HL-60 (cell line): ENCODE data around the gene MAPT.

Experiments
- DNase-seq, 2 experiments: peaks; one replicate each; pipeline ENCODE4 v3.0.0-alpha.2; 2010 to 2020; ENCODE audit warnings: low read depth in 1 of 2, low spot score in 1 of 2
- H3K27ac ChIP-seq: fragments of 250-450 bp; sonication (Bioruptor Pico); replicated peaks from 2 replicates; pipeline ENCODE4 v1.5.1; 2020; ENCODE audit warnings: mild to moderate bottlenecking, moderate library complexity
- H3K27me3 ChIP-seq: fragments of 250-450 bp; sonication (Bioruptor Pico); 2 replicates; pipeline ENCODE4 v1.5.1; 2021; ENCODE audit warnings: mild to moderate bottlenecking, moderate library complexity; ENCODE audit not compliant: insufficient read depth, poor library complexity, severe bottlenecking
- H3K4me3 ChIP-seq: replicated peaks from 2 replicates; pipeline ENCODE4 v1.5.1; 2011; ENCODE audit warnings: mild to moderate bottlenecking, control low read depth, low read length; ENCODE audit not compliant: insufficient read depth
- GABPA ChIP-seq: IDR thresholded peaks from 2 replicates; pipeline ENCODE4 v1.6.1; 2012; ENCODE audit warnings: low read depth
- POLR2AphosphoS5 ChIP-seq: IDR thresholded peaks from 2 replicates; pipeline ENCODE4 v1.6.1; 2012; ENCODE audit warnings: low read depth
- SPI1 ChIP-seq: IDR thresholded peaks from 2 replicates; pipeline ENCODE4 v1.6.1; 2012; ENCODE audit warnings: low read depth, mild to moderate bottlenecking, borderline replicate concordance
- TF ChIP-seq, protein P1 (sequence below): IDR thresholded peaks from 2 replicates; pipeline ENCODE4 v1.6.1; 2012; ENCODE audit warnings: low read depth; ENCODE audit not compliant: insufficient replicate concordance
- TF ChIP-seq, protein P2 (sequence below): IDR thresholded peaks from one replicate; pipeline ENCODE4 v1.5.1; 2011; ENCODE audit warnings: low read length, control low read depth, inconsistent platforms; ENCODE audit not compliant: insufficient read depth

MAPT gene

DNA sequence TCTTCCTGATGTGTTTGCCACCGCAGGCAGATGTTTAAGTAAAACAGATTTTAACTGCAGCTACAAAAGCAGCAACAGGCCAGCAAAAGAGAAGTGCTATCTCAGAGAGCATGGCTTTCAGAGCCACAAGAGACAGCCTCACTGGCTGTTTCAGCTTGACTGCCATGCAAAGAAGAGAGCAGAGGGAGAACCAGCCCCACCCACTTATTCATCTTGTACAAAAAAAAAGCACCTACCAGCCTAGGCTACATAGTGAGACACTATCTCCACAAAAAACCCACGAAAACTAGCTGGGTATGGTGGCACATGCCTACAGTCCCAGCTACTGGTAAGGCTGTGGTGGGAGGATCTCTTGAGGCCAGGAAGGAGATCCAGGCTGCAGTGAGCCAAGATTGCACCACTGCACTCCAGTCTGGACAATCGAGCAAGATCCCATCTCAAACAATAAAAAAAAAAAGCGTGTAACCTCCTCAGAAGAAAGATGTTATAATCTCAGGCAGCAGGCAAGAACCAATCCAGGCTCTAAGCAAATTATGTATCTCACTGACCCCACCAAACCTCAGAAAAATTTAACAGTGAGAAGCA lies 134.7 kb downstream of the MAPT start:
- Histone ChIP-seq H3K27ac (peak overlapping the region; percentile 88; the same call in 1 of the 2 replicates), H3K27me3 (no peaks in the 10 kb centered on the region), H3K4me3 (no peak overlapping the region)
- TF ChIP-seq SPI1: peak; percentile 13; the same call in 1 of the 2 replicates
- no peak for TF ChIP-seq POLR2AphosphoS5
- DNase-seq: peak in 1 of 2 experiments; percentile 22

DNA sequence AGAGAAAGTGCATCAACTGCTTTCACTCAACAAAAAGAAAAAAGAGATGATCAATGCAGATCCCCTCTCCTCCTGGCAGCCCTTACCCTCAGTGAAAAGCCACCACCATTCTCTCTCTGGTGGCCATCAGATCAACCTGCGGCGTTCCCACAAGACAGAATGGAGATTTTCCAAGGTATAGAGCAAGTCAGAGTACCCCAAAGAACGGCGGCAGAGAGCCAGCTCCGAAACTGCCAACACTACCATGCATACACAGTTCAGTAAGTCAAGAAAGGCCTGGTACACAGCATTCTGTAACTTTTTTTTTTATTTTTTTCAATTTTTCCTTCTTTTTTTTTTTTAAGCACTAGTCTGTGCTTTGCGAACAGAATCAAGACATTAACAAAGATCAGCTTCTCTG lies 135.3 kb downstream of the MAPT start:
- no peak for DNase-seq
- no peak overlapping the region for H3K27ac ChIP-seq

DNA sequence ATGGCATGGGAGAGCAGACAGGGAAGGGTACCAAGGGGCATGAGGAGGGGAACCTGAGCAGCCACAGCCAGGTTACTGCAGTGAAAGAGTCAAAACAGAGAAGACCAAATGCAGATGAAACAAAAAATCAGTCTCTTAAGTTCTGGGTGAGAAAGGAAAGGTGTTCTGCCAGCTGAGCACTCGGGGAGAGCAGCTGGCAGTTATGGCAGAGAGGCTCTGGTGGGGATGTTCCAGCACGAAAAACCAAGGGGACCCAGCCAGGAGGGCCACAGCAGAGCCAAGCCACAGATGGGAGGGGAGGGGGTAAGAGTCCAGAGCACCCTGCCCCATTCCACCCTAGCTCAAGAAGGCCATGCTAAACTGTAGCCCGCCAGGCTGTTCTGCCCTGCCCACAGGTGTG lies 136.4 kb downstream of the MAPT start:
- TF ChIP-seq, protein P1, sequence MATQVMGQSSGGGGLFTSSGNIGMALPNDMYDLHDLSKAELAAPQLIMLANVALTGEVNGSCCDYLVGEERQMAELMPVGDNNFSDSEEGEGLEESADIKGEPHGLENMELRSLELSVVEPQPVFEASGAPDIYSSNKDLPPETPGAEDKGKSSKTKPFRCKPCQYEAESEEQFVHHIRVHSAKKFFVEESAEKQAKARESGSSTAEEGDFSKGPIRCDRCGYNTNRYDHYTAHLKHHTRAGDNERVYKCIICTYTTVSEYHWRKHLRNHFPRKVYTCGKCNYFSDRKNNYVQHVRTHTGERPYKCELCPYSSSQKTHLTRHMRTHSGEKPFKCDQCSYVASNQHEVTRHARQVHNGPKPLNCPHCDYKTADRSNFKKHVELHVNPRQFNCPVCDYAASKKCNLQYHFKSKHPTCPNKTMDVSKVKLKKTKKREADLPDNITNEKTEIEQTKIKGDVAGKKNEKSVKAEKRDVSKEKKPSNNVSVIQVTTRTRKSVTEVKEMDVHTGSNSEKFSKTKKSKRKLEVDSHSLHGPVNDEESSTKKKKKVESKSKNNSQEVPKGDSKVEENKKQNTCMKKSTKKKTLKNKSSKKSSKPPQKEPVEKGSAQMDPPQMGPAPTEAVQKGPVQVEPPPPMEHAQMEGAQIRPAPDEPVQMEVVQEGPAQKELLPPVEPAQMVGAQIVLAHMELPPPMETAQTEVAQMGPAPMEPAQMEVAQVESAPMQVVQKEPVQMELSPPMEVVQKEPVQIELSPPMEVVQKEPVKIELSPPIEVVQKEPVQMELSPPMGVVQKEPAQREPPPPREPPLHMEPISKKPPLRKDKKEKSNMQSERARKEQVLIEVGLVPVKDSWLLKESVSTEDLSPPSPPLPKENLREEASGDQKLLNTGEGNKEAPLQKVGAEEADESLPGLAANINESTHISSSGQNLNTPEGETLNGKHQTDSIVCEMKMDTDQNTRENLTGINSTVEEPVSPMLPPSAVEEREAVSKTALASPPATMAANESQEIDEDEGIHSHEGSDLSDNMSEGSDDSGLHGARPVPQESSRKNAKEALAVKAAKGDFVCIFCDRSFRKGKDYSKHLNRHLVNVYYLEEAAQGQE: no peak
- TF ChIP-seq GABPA: no peak
- no peak for TF ChIP-seq SPI1
- TF ChIP-seq, protein P2, sequence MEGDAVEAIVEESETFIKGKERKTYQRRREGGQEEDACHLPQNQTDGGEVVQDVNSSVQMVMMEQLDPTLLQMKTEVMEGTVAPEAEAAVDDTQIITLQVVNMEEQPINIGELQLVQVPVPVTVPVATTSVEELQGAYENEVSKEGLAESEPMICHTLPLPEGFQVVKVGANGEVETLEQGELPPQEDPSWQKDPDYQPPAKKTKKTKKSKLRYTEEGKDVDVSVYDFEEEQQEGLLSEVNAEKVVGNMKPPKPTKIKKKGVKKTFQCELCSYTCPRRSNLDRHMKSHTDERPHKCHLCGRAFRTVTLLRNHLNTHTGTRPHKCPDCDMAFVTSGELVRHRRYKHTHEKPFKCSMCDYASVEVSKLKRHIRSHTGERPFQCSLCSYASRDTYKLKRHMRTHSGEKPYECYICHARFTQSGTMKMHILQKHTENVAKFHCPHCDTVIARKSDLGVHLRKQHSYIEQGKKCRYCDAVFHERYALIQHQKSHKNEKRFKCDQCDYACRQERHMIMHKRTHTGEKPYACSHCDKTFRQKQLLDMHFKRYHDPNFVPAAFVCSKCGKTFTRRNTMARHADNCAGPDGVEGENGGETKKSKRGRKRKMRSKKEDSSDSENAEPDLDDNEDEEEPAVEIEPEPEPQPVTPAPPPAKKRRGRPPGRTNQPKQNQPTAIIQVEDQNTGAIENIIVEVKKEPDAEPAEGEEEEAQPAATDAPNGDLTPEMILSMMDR: no peak
- no peak for TF ChIP-seq POLR2AphosphoS5
- H3K4me3 ChIP-seq: no peak overlapping the region
- H3K27me3 ChIP-seq: no peaks in the 10 kb centered on the region
- H3K27ac ChIP-seq: no peak overlapping the region
- no peak for DNase-seq

More for the DNA sequence above, 135.3 kb downstream of the MAPT start:
- H3K27me3 ChIP-seq: no peaks in the 10 kb centered on the region
- no peak overlapping the region for H3K4me3 ChIP-seq
- TF ChIP-seq GABPA (no peak), POLR2AphosphoS5 (no peak), SPI1 (no peak)
- TF ChIP-seq, protein P1: no peak
- TF ChIP-seq, protein P2: no peak

DNA sequence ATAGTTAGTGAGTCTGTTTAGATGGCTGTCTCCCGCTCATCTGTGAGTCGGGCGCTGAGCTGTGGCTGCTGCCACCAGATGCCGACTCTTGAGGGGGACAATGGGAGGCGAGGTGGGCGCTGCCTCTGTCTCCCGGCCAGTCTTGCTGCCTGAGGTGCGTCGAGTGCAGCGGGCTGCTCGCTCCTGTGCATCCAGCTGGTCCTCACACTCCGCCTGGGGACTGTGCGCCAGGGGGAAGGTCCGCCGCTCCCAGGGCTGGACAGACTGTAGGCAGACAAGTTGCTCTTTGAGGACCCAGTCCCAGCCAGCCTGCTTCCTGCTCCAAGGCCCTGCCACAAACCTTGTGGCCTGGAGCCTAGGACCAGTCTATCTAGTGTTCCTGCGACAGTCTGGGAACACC lies 137.1 kb downstream of the MAPT start:
- H3K27ac ChIP-seq: no peak overlapping the region
- H3K4me3 ChIP-seq: no peak overlapping the region
- H3K27me3 ChIP-seq: no peaks in the 10 kb centered on the region
- DNase-seq: no peak
- TF ChIP-seq POLR2AphosphoS5: no peak
- no peak for TF ChIP-seq SPI1
- TF ChIP-seq, protein P1: no peak
- no peak for TF ChIP-seq GABPA
- TF ChIP-seq, protein P2: no peak
